Suprapubic skin (tissue), 4 donors: ENCODE data around the gene GRIN2A. TPM values are rescaled to one million over a fixed set of nuclear protein-coding genes. Genes with fewer than 3 reads are reported as not detected.

ENCODE experiments used
- DNase-seq, 2 donors: peaks; one replicate each; pipeline ENCODE4 v3.0.0-alpha.2; 2019; ENCODE audit warnings: low spot score in 2 of 2
- H3K27ac ChIP-seq: fragments of 200-600 bp; sonication (generic); one replicate; pipeline ENCODE4 v1.5.1; 2019
- H3K27me3 ChIP-seq: fragments of 200-600 bp; sonication (generic); one replicate; pipeline ENCODE4 v1.5.1; 2019
- H3K36me3 ChIP-seq: fragments of 200-600 bp; sonication (generic); one replicate; pipeline ENCODE4 v1.5.1; 2019
- H3K4me1 ChIP-seq: fragments of 200-600 bp; sonication (generic); one replicate; pipeline ENCODE4 v1.5.1; 2019
- H3K4me3 ChIP-seq: fragments of 200-600 bp; sonication (generic); one replicate; pipeline ENCODE4 v1.5.1; 2019; ENCODE audit warnings: mild to moderate bottlenecking
- H3K9me3 ChIP-seq: fragments of 200-600 bp; sonication (generic); one replicate; pipeline ENCODE4 v1.5.1; 2019
- EP300 ChIP-seq: sonication (generic); formaldehyde crosslinking; IDR thresholded peaks from one replicate; pipeline ENCODE4 v1.6.1; 2017; ENCODE audit warnings: antibody characterized with exemption
- POLR2A ChIP-seq, 2 donors: fragments of 450-650 bp; IDR thresholded peaks; one replicate each; pipeline ENCODE4 v1.6.1; 2017; ENCODE audit warnings: antibody characterized with exemption in 2 of 2, mild to moderate bottlenecking in 2 of 2, moderate library complexity in 2 of 2
- POLR2AphosphoS5 ChIP-seq, 3 donors: sonication (generic); formaldehyde crosslinking; IDR thresholded peaks; one replicate each; pipeline ENCODE4 v1.6.1; 2017; ENCODE audit warnings: antibody characterized with exemption in 3 of 3
- WGBS: methylation state at CpG from one replicate; pipeline ENCODE4 v1.1.5; 2018; 5-methylcytosine and 5-hydroxymethylcytosine counted together
- total RNA-seq, 4 donors: library from RNA; depleted of rRNA; stranded (reverse); fragments of >200 nt; gene quantifications; one replicate each; pipeline ENCODE4 v1.1.0, GENCODE V29; 2016
- TF ChIP-seq, protein P1 (sequence below), 2 donors: fragments of 200-600 bp in 1 of 2; fragments of 450-650 bp in 1 of 2; sonication (generic) in 1 of 2; IDR thresholded peaks; one replicate each; pipeline ENCODE4 v1.5.1; 2016 to 2019; ENCODE audit warnings: antibody characterized with exemption in 2 of 2, mild to moderate bottlenecking in 1 of 2, moderate library complexity in 1 of 2

Gene GRIN2A
- total RNA-seq, 4 donors from 2014 or later, result 0.08 to 5.4 (median 1.3) TPM

DNA sequence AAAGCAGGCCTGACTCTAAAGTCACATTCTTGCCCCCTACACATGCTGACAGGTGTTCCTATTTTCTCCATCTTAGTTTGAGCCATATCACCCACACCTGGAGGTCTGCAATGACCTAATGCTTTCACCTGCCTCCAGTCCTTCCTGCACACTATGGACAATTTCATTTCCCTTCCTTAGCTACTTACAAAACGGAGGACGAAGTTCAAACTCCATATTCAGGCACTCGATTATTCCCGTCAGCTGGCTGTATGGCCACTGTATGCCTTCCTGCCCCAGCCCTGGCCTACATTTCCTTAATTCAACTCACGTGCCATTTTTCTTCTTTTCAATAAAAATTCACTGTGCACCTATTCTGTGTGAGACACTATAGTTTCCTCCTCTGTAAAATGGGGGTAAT lies 44.9 kb downstream of the GRIN2A start:
- DNase-seq, result no peak
- H3K4me1 ChIP-seq, result no peaks in the 10 kb centered on the region
- H3K4me3 ChIP-seq, result no peak overlapping the region
- H3K27ac ChIP-seq, result no peak overlapping the region
- TF ChIP-seq, protein P1, sequence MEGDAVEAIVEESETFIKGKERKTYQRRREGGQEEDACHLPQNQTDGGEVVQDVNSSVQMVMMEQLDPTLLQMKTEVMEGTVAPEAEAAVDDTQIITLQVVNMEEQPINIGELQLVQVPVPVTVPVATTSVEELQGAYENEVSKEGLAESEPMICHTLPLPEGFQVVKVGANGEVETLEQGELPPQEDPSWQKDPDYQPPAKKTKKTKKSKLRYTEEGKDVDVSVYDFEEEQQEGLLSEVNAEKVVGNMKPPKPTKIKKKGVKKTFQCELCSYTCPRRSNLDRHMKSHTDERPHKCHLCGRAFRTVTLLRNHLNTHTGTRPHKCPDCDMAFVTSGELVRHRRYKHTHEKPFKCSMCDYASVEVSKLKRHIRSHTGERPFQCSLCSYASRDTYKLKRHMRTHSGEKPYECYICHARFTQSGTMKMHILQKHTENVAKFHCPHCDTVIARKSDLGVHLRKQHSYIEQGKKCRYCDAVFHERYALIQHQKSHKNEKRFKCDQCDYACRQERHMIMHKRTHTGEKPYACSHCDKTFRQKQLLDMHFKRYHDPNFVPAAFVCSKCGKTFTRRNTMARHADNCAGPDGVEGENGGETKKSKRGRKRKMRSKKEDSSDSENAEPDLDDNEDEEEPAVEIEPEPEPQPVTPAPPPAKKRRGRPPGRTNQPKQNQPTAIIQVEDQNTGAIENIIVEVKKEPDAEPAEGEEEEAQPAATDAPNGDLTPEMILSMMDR (IDR thresholded peaks at IDR 0.05), result no peak
- TF ChIP-seq POLR2AphosphoS5 (IDR thresholded peaks at IDR 0.05), result no peak
- no peak for TF ChIP-seq EP300
- TF ChIP-seq POLR2A (IDR thresholded peaks at IDR 0.05), result no peak
- WGBS, result 90% methylated on average over 5 of the region's 5 CpGs
- no peaks in the 10 kb centered on the region for H3K36me3 ChIP-seq
- H3K9me3 ChIP-seq, result no peaks in the 10 kb centered on the region
- H3K27me3 ChIP-seq, result no peaks in the 10 kb centered on the region

DNA sequence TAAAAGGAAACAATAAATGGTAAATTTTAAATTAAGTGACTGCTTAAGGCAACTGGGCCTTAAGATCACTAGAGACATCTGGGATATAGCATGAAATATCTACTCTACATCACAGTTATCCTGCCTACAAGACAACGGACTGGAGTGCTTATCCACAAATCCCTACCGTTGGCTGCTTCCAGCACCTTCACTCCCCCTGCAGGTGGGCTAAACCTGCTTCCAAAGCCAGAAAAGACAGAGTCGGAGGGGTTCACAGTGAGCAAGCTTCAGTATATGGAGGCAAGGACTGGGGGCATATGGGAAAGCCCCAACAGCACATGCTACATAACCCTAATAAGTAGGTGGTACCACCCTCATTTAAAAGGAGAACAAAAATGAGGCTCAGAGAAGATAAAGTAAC lies 45.3 kb downstream of the GRIN2A start:
- TF ChIP-seq POLR2A (IDR thresholded peaks at IDR 0.05) (no peak), EP300 (no peak)
- TF ChIP-seq, protein P1 (IDR thresholded peaks at IDR 0.05), result no peak
- no peak for DNase-seq
- Histone ChIP-seq H3K36me3 (no peaks in the 10 kb centered on the region), H3K4me1 (no peaks in the 10 kb centered on the region), H3K4me3 (no peak overlapping the region), H3K27ac (no peak overlapping the region), H3K27me3 (no peaks in the 10 kb centered on the region), H3K9me3 (no peaks in the 10 kb centered on the region)
- 57% methylated on average over 2 of the region's 3 CpGs for WGBS

DNA sequence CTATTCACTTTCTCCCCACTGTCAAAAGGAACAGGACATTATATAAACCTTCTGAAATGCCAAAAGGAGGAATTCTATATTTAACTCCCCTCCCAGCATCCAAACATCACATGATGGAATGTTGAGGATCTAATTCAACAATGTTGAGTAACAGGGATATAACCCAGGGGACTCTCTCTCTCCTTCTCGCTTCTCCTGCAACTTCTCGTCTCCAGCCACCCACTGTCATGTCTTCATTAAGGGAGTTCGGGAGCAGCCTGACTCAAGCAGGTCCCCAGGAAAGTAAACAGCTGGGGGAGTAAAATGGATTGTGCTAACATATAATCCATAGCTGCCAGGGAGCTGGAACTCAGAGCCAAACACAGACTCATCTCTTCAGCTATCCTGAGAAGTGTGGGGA lies 51.7 kb downstream of the GRIN2A start:
- 61% methylated on average over 3 of the region's 3 CpGs for WGBS

DNA sequence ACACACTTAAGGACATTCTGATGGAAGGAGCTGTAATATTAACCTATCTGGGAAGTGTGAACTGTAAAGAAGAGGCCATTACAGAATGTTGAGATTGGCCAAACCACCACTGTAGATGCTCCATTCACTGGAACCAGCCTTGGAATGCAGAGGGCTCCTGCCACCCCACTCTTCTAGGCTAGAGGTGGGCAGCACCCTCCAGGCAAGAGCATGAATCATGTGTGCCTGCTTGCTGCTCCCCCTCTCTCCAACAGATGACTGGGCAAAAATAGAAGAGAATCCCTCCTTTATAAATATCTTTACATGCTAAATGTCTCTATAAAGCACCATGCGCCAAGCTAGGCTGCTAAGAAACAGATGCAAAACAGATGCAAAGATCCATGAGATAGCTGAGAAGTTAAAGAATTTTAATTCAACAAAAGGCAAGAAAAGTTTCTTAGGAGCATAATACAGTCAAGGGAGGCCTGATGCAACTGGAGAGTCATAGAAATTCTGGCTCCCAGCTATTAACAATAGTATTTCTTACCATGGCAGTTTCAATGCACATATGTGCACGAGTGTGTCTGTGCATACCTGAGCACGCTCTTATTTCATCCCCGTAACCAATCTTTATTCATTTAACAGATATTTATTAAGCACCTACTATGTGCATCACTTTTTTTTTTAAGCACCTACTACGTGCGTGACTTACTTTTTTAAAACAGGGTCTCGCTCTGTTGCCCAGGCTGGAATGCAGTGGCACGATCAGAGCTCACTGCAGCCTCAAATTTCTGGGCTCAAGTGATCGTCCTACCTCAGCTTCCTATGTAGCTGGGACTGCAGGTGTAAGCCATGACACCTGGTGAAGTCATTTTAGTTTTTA lies 53.6 kb downstream of the GRIN2A start:
- DNase-seq, result no peak
- 75% methylated on average over 9 of the region's 9 CpGs for WGBS
- Histone ChIP-seq H3K4me1 (no peaks in the 10 kb centered on the region), H3K9me3 (no peaks in the 10 kb centered on the region), H3K27me3 (peaks cover 5% of the 10 kb centered on the region), H3K36me3 (no peaks in the 10 kb centered on the region), H3K4me3 (no peak overlapping the region), H3K27ac (no peak overlapping the region)
- no peak for TF ChIP-seq POLR2AphosphoS5 (IDR thresholded peaks at IDR 0.05)
- TF ChIP-seq, protein P1 (IDR thresholded peaks at IDR 0.05), result no peak
- no peak for TF ChIP-seq POLR2A (IDR thresholded peaks at IDR 0.05)
- no peak for TF ChIP-seq EP300

More for the DNA sequence above, 51.7 kb downstream of the GRIN2A start:
- no peak for DNase-seq
- H3K9me3 ChIP-seq, result no peaks in the 10 kb centered on the region
- H3K27me3 ChIP-seq, result no peaks in the 10 kb centered on the region
- no peaks in the 10 kb centered on the region for H3K36me3 ChIP-seq
- H3K4me1 ChIP-seq, result no peaks in the 10 kb centered on the region
- H3K27ac ChIP-seq, result no peak overlapping the region
- H3K4me3 ChIP-seq, result no peak overlapping the region
- TF ChIP-seq EP300, result no peak
- TF ChIP-seq POLR2AphosphoS5 (IDR thresholded peaks at IDR 0.05), result no peak
- TF ChIP-seq POLR2A (IDR thresholded peaks at IDR 0.05), result no peak
- TF ChIP-seq, protein P1 (IDR thresholded peaks at IDR 0.05), result no peak

DNA sequence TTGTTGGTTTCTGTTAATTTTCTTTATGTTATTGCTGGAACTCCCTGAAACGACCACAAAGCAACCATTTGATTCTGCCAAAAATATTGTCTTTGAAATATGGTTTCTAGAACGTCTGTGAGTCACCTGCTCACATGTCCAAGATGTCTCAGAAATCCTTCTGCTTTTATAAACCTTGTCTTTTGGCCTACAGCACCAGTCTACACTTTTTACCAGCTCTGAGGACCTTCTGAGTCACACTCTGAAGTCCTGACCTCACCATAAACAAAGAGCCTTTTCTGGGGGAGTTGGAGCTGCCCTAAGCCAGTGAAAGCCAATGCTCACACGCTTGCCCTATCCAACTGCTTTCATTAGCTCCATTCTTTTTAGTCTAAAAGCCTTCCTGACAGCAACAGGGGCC lies 55.5 kb downstream of the GRIN2A start:
- no peak for DNase-seq
- H3K4me3 ChIP-seq, result no peak overlapping the region
- H3K4me1 ChIP-seq, result peaks cover 5% of the 10 kb centered on the region
- no peaks in the 10 kb centered on the region for H3K36me3 ChIP-seq
- no peak for TF ChIP-seq POLR2AphosphoS5 (IDR thresholded peaks at IDR 0.05)
- no peak for TF ChIP-seq EP300
- no peak for TF ChIP-seq POLR2A (IDR thresholded peaks at IDR 0.05)
- TF ChIP-seq, protein P1 (IDR thresholded peaks at IDR 0.05), result no peak
- H3K9me3 ChIP-seq, result no peaks in the 10 kb centered on the region
- WGBS, result 60% methylated on average over 3 of the region's 3 CpGs
- no peak overlapping the region for H3K27ac ChIP-seq
- peaks cover 9% of the 10 kb centered on the region for H3K27me3 ChIP-seq
